Measurements from ENCODE around the gene MPPE1. TPM values are rescaled to one million over a fixed set of nuclear protein-coding genes. Genes with fewer than 3 reads are reported as not detected.

MPPE1 gene
- total RNA-seq, 1 experiment from 2014 or later, result 21.4 TPM

- H3K4me1 ChIP-seq (ENCODE audit: control insufficient read depth in 1 of 2, insufficient read depth in 2 of 2, low read length in 2 of 2), result peaks cover 14 to 17% of the 10 kb centered on the region in 2 experiments
- H3K27ac ChIP-seq (ENCODE audit: low read depth, low read length), result no peak overlapping the region
- H3K79me2 ChIP-seq (ENCODE audit: insufficient read depth, low read length), result no peaks in the 10 kb centered on the region
- H3K9ac ChIP-seq (ENCODE audit: low read length), result no peak overlapping the region
- CTCF ChIA-PET, result no interaction called here
- no peak for DNase-seq (ENCODE audit: low read depth, low spot score)
- no TSS peak for BruUV-seq (replicated peaks)
- H3K27me3 ChIP-seq (ENCODE audit: insufficient read depth, low read length), result no peaks in the 10 kb centered on the region
- H3K9me2 ChIP-seq (ENCODE audit: insufficient read depth), result no peaks in the 10 kb centered on the region; the same call in 1 of the 2 replicates
- no peak for ATAC-seq
- RAD21 ChIA-PET (ENCODE audit: low non-redundant PET in 1 of 2, low total read pairs in 2 of 2, uncharacterized antibody in 2 of 2, unreplicated experiment in 2 of 2), result no interaction called here
- TF ChIP-seq YY1 (IDR thresholded peaks at IDR 0.05; ENCODE audit: extremely low read depth, insufficient replicate concordance, low read depth, low read length) (no peak), SIN3A (IDR thresholded peaks at IDR 0.05; ENCODE audit: low read depth) (no peak), CTCF (IDR thresholded peaks at IDR 0.05 in 2 of 3, conservative IDR thresholded peaks at IDR 0.05 in 1 of 3; ENCODE audit: borderline replicate concordance in 1 of 3, insufficient read depth in 1 of 3, low read depth in 2 of 3, low read length in 2 of 3) (no peak), REST (IDR thresholded peaks at IDR 0.05; ENCODE audit: low read depth) (no peak), ELF1 (IDR thresholded peaks at IDR 0.05; ENCODE audit: borderline replicate concordance, low read depth) (no peak), FOSL1 (IDR thresholded peaks at IDR 0.05; ENCODE audit: low read depth) (no peak), MAX (IDR thresholded peaks at IDR 0.05) (no peak), TCF7L2 (IDR thresholded peaks at IDR 0.05; ENCODE audit: borderline replicate concordance, extremely low read depth, insufficient read depth, insufficient read length) (no peak), JUND (IDR thresholded peaks at IDR 0.05) (no peak), ATF3 (IDR thresholded peaks at IDR 0.05) (no peak), ZFX (IDR thresholded peaks at IDR 0.05) (no peak), POLR2A (IDR thresholded peaks at IDR 0.05; ENCODE audit: borderline replicate concordance, extremely low read depth, insufficient read depth, insufficient read length) (no peak), EZH2 (IDR thresholded peaks at IDR 0.05) (no peak), EGR1 (IDR thresholded peaks at IDR 0.05; ENCODE audit: low read depth) (no peak), CBX3 (IDR thresholded peaks at IDR 0.05; ENCODE audit: low read depth) (no peak), POLR2AphosphoS5 (IDR thresholded peaks at IDR 0.05; ENCODE audit: low read depth, low read length) (no peak), EZH2phosphoT487 (IDR thresholded peaks at IDR 0.05; ENCODE audit: borderline replicate concordance) (no peak), CEBPB (IDR thresholded peaks at IDR 0.05; ENCODE audit: low read depth) (no peak), SP1 (IDR thresholded peaks at IDR 0.05; ENCODE audit: low read depth) (no peak), SRF (IDR thresholded peaks at IDR 0.05; ENCODE audit: low read depth) (no peak)
- no peak overlapping the region for H3K4me3 ChIP-seq (replicated peaks in 1 of 2; ENCODE audit: low read depth in 1 of 2, low read length in 2 of 2)
- no peak overlapping the region for H2AFZ ChIP-seq (ENCODE audit: low read depth, low read length, poor library complexity, severe bottlenecking)
- intact Hi-C loops (cut with micrococcal nuclease), result no loop called here
- POLR2A ChIA-PET, result no interaction called here
- H3K9me3 ChIP-seq (ENCODE audit: control insufficient read depth in 1 of 2, insufficient read depth in 1 of 2, low read depth in 1 of 2, low read length in 2 of 2), result no peaks in the 10 kb centered on the region
- no peak overlapping the region for H3K4me2 ChIP-seq (ENCODE audit: low read length)
- H4K20me1 ChIP-seq (ENCODE audit: insufficient read depth), result no peaks in the 10 kb centered on the region
- H3K36me3 ChIP-seq (ENCODE audit: control insufficient read depth in 1 of 2, insufficient read depth in 2 of 2, low read length in 2 of 2), result no peaks in the 10 kb centered on the region
Observed at GRCh38 chr18:11845654-11846053, 62.5 kb downstream of the MPPE1 start.

Measured in HCT116 (cell line).